H9 (cell line): ENCODE data around the gene ZNG1B. TPM values are rescaled to one million over a fixed set of nuclear protein-coding genes. Genes with fewer than 3 reads are reported as not detected.
A peak's percentile ranks its signal among the peaks of the same experiment; 100 is the strongest.

Source experiments
- DNase-seq: peaks from one replicate; pipeline ENCODE4 v3.0.0-alpha.2; 2017
- H2AFZ ChIP-seq: one replicate; pipeline ENCODE4 v1.6.1; 2013; ENCODE audit warnings: mild to moderate bottlenecking, low read length, control low read depth, moderate library complexity
- H2AK5ac ChIP-seq: 2 replicates; pipeline ENCODE4 v1.6.1; 2013; ENCODE audit warnings: low read length, control low read depth, mixed read lengths; ENCODE audit not compliant: insufficient read length
- H2BK120ac ChIP-seq: one replicate; pipeline ENCODE4 v1.6.1; 2013; ENCODE audit warnings: low read depth, mild to moderate bottlenecking, low read length, control low read depth, inconsistent platforms; ENCODE audit not compliant: poor library complexity, severe bottlenecking
- H2BK12ac ChIP-seq: 2 replicates; pipeline ENCODE4 v1.6.1; 2013; ENCODE audit warnings: low read length, control low read depth, mixed read lengths, low read depth; ENCODE audit not compliant: insufficient read length
- H2BK15ac ChIP-seq: 2 replicates; pipeline ENCODE4 v1.6.1; 2013; ENCODE audit warnings: low read depth, low read length, control low read depth
- H2BK20ac ChIP-seq: one replicate; pipeline ENCODE4 v1.6.1; 2013; ENCODE audit warnings: low read depth, mild to moderate bottlenecking, low read length, control low read depth, inconsistent platforms; ENCODE audit not compliant: poor library complexity, severe bottlenecking
- H2BK5ac ChIP-seq: 2 replicates; pipeline ENCODE4 v1.6.1; 2013; ENCODE audit warnings: low read length, control low read depth, mixed read lengths; ENCODE audit not compliant: insufficient read length
- H3K14ac ChIP-seq: 2 replicates; pipeline ENCODE4 v1.6.1; 2013; ENCODE audit warnings: low read length, control low read depth; ENCODE audit not compliant: insufficient read depth
- H3K18ac ChIP-seq: 2 replicates; pipeline ENCODE4 v1.6.1; 2013; ENCODE audit warnings: low read depth, mild to moderate bottlenecking, mixed read lengths, low read length, control low read depth; ENCODE audit not compliant: insufficient read length
- H3K23ac ChIP-seq: 2 replicates; pipeline ENCODE4 v1.6.1; 2013; ENCODE audit warnings: low read length, control low read depth, mixed read lengths, low read depth; ENCODE audit not compliant: insufficient read length
- H3K23me2 ChIP-seq: 2 replicates; pipeline ENCODE4 v1.6.1; 2013; ENCODE audit warnings: low read depth, mild to moderate bottlenecking, mixed read lengths, low read length, control low read depth; ENCODE audit not compliant: insufficient read length, poor library complexity, severe bottlenecking
- H3K27ac ChIP-seq: 2 replicates; pipeline ENCODE4 v1.5.1; 2013; ENCODE audit warnings: low read length, control low read depth, mixed read lengths, low read depth; ENCODE audit not compliant: insufficient read length
- H3K27me3 ChIP-seq: 2 replicates; pipeline ENCODE4 v1.6.1; 2013; ENCODE audit warnings: low read length, control low read depth, inconsistent platforms; ENCODE audit not compliant: insufficient read depth
- H3K4ac ChIP-seq: 2 replicates; pipeline ENCODE4 v1.6.1; 2013; ENCODE audit warnings: low read depth, mild to moderate bottlenecking, control low read depth, inconsistent platforms, low read length, moderate library complexity
- H3K4me1 ChIP-seq: 2 replicates; pipeline ENCODE4 v1.6.1; 2013; ENCODE audit warnings: low read length, control low read depth, inconsistent platforms; ENCODE audit not compliant: insufficient read depth
- H3K4me2 ChIP-seq: 2 replicates; pipeline ENCODE4 v1.6.1; 2013; ENCODE audit warnings: low read length, control low read depth, mixed read lengths; ENCODE audit not compliant: insufficient read length, insufficient read depth
- H3K56ac ChIP-seq: 2 replicates; pipeline ENCODE4 v1.6.1; 2013; ENCODE audit warnings: low read depth, mild to moderate bottlenecking, mixed read lengths, low read length, control low read depth; ENCODE audit not compliant: insufficient read length
- H3K79me1 ChIP-seq: 2 replicates; pipeline ENCODE4 v1.6.1; 2013; ENCODE audit warnings: low read depth, mild to moderate bottlenecking, moderate library complexity, low read length, control low read depth, inconsistent platforms; ENCODE audit not compliant: insufficient read depth, poor library complexity, severe bottlenecking
- H3K79me2 ChIP-seq: 2 replicates; pipeline ENCODE4 v1.6.1; 2013; ENCODE audit warnings: low read length, control low read depth, inconsistent platforms; ENCODE audit not compliant: insufficient read depth
- H3K9ac ChIP-seq: 2 replicates; pipeline ENCODE4 v1.6.1; 2013; ENCODE audit warnings: low read length, control low read depth, mixed read lengths; ENCODE audit not compliant: insufficient read length; ENCODE audit errors: extremely low read depth
- H3K9me3 ChIP-seq: one replicate; pipeline ENCODE4 v1.6.1; 2013; ENCODE audit warnings: low read depth, low read length, inconsistent platforms; ENCODE audit not compliant: control insufficient read depth
- H3T11ph ChIP-seq: one replicate; pipeline ENCODE4 v1.6.1; 2013; ENCODE audit warnings: mild to moderate bottlenecking, low read length, control low read depth, inconsistent platforms
- H4K20me1 ChIP-seq: one replicate; pipeline ENCODE4 v1.6.1; 2013; ENCODE audit not compliant: control insufficient read depth, insufficient read length, insufficient read depth
- H4K5ac ChIP-seq: 2 replicates; pipeline ENCODE4 v1.6.1; 2013; ENCODE audit warnings: low read depth, mild to moderate bottlenecking, mixed read lengths, low read length, control low read depth; ENCODE audit not compliant: insufficient read length
- H4K8ac ChIP-seq: replicated peaks from 2 replicates; pipeline ENCODE4 v1.6.1; 2013; ENCODE audit warnings: low read length, control low read depth, mixed read lengths, low read depth; ENCODE audit not compliant: insufficient read length
- H4K91ac ChIP-seq: 2 replicates; pipeline ENCODE4 v1.6.1; 2013; ENCODE audit warnings: low read depth, mild to moderate bottlenecking, moderate library complexity, mixed read lengths, low read length, control low read depth; ENCODE audit not compliant: insufficient read length
- H3K27ac Mint-ChIP-seq, 3 experiments: 2 replicates in 2 of 3; 3 replicates in 1 of 3; pipeline ENCODE4 v1.8.0; 2020 to 2021; ENCODE audit warnings: mixed read lengths in 3 of 3, mild to moderate bottlenecking in 1 of 3, moderate library complexity in 1 of 3
- H3K27me3 Mint-ChIP-seq: 2 replicates; pipeline ENCODE4 v1.8.0; 2021; ENCODE audit warnings: low read depth, mild to moderate bottlenecking, moderate library complexity, mixed read lengths
- H3K36me3 Mint-ChIP-seq, 3 experiments: 2 replicates in 2 of 3; 3 replicates in 1 of 3; pipeline ENCODE4 v1.8.0; 2020 to 2021; ENCODE audit warnings: low read depth in 3 of 3, mixed read lengths in 3 of 3; ENCODE audit not compliant: insufficient read depth in 1 of 3
- H3K4me1 Mint-ChIP-seq, 2 experiments: 2 replicates each; pipeline ENCODE4 v1.8.0; 2020; ENCODE audit warnings: mixed read lengths in 2 of 2
- H3K4me3 Mint-ChIP-seq, 2 experiments: 2 replicates in 1 of 2; 3 replicates in 1 of 2; pipeline ENCODE4 v1.8.0; 2020 to 2021; ENCODE audit warnings: mild to moderate bottlenecking in 2 of 2, mixed read lengths in 2 of 2, moderate library complexity in 1 of 2
- H3K9me3 Mint-ChIP-seq, 2 experiments: 2 replicates in 1 of 2; 3 replicates in 1 of 2; pipeline ENCODE4 v1.8.0; 2020; ENCODE audit warnings: mild to moderate bottlenecking in 2 of 2, mixed read lengths in 2 of 2, moderate library complexity in 1 of 2
- WGBS: extraction: QIAGEN DNeasy Blood & Tissue Kit; methylation state at CpG from one replicate; pipeline ENCODE4 v1.1.7; 2013; ENCODE audit warnings: missing lambda C conversion rate, low lambda C conversion rate, mixed read lengths; ENCODE audit not compliant: insufficient read length; ENCODE audit errors: extremely low coverage; 5-methylcytosine and 5-hydroxymethylcytosine counted together
- total RNA-seq: library from RNA; stranded (reverse); gene quantifications from 2 replicates; pipeline ENCODE4 v1.2.1, GENCODE V29; 2021
- TF ChIP-seq, protein P1 (sequence below): fragments of 200-600 bp; sonication (generic); conservative IDR thresholded peaks from 3 replicates; pipeline ENCODE4 v1.8.0; 2021; ENCODE audit warnings: antibody characterized with exemption, mild to moderate bottlenecking

The ZNG1B gene
- total RNA-seq, 1 experiment from 2014 or later: 41.7 TPM

DNA sequence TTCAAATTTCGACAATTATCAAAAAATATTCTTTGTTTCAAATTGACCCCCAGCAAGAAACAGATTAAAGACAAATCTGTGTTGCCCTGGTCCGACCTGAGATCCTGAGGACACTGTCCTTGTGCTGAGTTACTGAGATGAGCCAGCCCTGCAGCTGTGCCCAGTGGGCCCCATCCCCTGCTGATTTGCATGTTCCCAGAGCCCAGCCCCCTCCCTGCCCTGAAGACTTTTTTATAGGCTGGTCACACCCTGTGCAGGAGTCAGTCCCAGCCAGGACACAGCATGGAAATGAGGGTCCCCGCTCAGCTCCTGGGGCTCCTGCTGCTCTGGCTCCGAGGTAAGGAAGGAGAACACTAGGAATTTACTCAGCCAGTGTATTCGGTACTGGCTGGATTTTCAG is 31.4 kb upstream of the ZNG1B start:
- no peak overlapping the region for H2BK20ac ChIP-seq
- no peak overlapping the region for H2BK15ac ChIP-seq
- H3K18ac ChIP-seq: no peak overlapping the region
- Mint-ChIP-seq H3K4me1 (peaks cover 12 to 13% of the 10 kb centered on the region in 2 experiments), H3K27me3 (peaks cover 29% of the 10 kb centered on the region), H3K4me3 (peak overlapping the region in 1 of 2 experiments; percentile 35; a peak in 2 of 5 replicates), H3K9me3 (no peaks in the 10 kb centered on the region), H3K36me3 (no peaks in the 10 kb centered on the region), H3K27ac (0 out of 7 replicates have a peak overlapping the region, but pooled peaks of 1 of the 3 experiments have one; percentile 10)
- no peaks in the 10 kb centered on the region for H3K23me2 ChIP-seq
- H3K27ac ChIP-seq: no peak overlapping the region
- no peak overlapping the region for H2AFZ ChIP-seq
- H3K14ac ChIP-seq: no peak overlapping the region
- H3K4ac ChIP-seq: no peak overlapping the region
- no peaks in the 10 kb centered on the region for H3K79me1 ChIP-seq
- no peak overlapping the region for H2AK5ac ChIP-seq
- no peak overlapping the region for H4K5ac ChIP-seq
- H3K4me1 ChIP-seq: no peaks in the 10 kb centered on the region
- H4K91ac ChIP-seq: no peak overlapping the region
- H2BK120ac ChIP-seq: no peak overlapping the region
- no peak overlapping the region for H2BK12ac ChIP-seq
- no peaks in the 10 kb centered on the region for H3K79me2 ChIP-seq
- peak; percentile 66 for DNase-seq
- no CpG with 5 or more reads among the region's 5 CpGs for WGBS
- H3K56ac ChIP-seq: no peak overlapping the region
- H4K8ac ChIP-seq: no peak overlapping the region
- H3K4me2 ChIP-seq: no peak overlapping the region
- TF ChIP-seq, protein P1, sequence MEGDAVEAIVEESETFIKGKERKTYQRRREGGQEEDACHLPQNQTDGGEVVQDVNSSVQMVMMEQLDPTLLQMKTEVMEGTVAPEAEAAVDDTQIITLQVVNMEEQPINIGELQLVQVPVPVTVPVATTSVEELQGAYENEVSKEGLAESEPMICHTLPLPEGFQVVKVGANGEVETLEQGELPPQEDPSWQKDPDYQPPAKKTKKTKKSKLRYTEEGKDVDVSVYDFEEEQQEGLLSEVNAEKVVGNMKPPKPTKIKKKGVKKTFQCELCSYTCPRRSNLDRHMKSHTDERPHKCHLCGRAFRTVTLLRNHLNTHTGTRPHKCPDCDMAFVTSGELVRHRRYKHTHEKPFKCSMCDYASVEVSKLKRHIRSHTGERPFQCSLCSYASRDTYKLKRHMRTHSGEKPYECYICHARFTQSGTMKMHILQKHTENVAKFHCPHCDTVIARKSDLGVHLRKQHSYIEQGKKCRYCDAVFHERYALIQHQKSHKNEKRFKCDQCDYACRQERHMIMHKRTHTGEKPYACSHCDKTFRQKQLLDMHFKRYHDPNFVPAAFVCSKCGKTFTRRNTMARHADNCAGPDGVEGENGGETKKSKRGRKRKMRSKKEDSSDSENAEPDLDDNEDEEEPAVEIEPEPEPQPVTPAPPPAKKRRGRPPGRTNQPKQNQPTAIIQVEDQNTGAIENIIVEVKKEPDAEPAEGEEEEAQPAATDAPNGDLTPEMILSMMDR: no peak
- no peak overlapping the region for H2BK5ac ChIP-seq
- H3T11ph ChIP-seq: no peak overlapping the region
- H4K20me1 ChIP-seq: no peaks in the 10 kb centered on the region
- no peak overlapping the region for H3K9ac ChIP-seq
- H3K9me3 ChIP-seq: no peaks in the 10 kb centered on the region
- no peaks in the 10 kb centered on the region for H3K27me3 ChIP-seq
- H3K23ac ChIP-seq: no peak overlapping the region
